HepG2 (cell line): Measurements from ENCODE around the gene TBC1D22A. TPM values are rescaled to one million over a fixed set of nuclear protein-coding genes. Genes with fewer than 3 reads are reported as not detected.

Experiments
- ATAC-seq: fragments of 200-7000 bp; cut with Tn5 transposase; 3 replicates; pipeline ENCODE4 v1.9.1; 2020; ENCODE audit warnings: mild to moderate bottlenecking, moderate library complexity
- BruUV-seq: library from RNA; stranded (reverse); fragments of 400-500 nt; replicated peaks from 2 replicates; lab custom pipeline; 2021; lab: Mats Ljungman, UMichigan
- CTCF ChIA-PET: fragments of 300-600 bp; formaldehyde crosslinking; extraction: SDS; loops from one replicate; lab custom pipeline; 2021; ENCODE audit warnings: low total read pairs, inconsistent platforms, low intra/inter-chr PET ratio; lab: Yijun Ruan, JAX
- POLR2A ChIA-PET: fragments of 350-600 bp; sonication (Branson Sonifier 250); formaldehyde crosslinking; loops from one replicate; lab custom pipeline; 2020; ENCODE audit warnings: antibody characterized with exemption, inconsistent platforms; lab: Yijun Ruan, JAX
- DNase-seq: peaks from one replicate; pipeline ENCODE4 v3.0.0-alpha.2; 2015; ENCODE audit warnings: low spot score
- FAIRE-seq: peaks from 3 replicates; lab custom pipeline; 2011; peaks lifted over from hg19 to GRCh38; lab: Jason Lieb, UNC
- H2AFZ ChIP-seq: one replicate; pipeline ENCODE4 v1.6.1; 2011; ENCODE audit warnings: low read length, inconsistent platforms
- H3K27ac ChIP-seq: fragments of 300-600 bp; 3 replicates; pipeline ENCODE4 v1.8.0; 2011; ENCODE audit warnings: mixed run types, mild to moderate bottlenecking, mixed read lengths, low read length, inconsistent platforms; ENCODE audit not compliant: insufficient read depth; ENCODE audit errors: extremely low read length
- H3K27me3 ChIP-seq, 2 experiments: fragments of 200-600 bp in 1 of 2; 2 replicates in 1 of 2; 3 replicates in 1 of 2; pipeline versions ENCODE4 v1.6.0 to v1.8.0; 2011; ENCODE audit warnings: low read length in 2 of 2, mild to moderate bottlenecking in 2 of 2, moderate library complexity in 2 of 2, inconsistent platforms in 1 of 2; ENCODE audit not compliant: insufficient read depth in 2 of 2, control insufficient read depth in 1 of 2
- H3K36me3 ChIP-seq, 2 experiments: fragments of 200-600 bp in 1 of 2; replicated peaks in 1 of 2; 2 replicates in 1 of 2; 3 replicates in 1 of 2; pipeline versions ENCODE4 v1.5.1 to v1.8.0; 2011; ENCODE audit warnings: low read length in 2 of 2, inconsistent platforms in 1 of 2; ENCODE audit not compliant: insufficient read depth in 2 of 2, control insufficient read depth in 1 of 2
- H3K4me1 ChIP-seq: 2 replicates; pipeline ENCODE4 v1.5.1; 2012; ENCODE audit warnings: low read length, inconsistent platforms; ENCODE audit not compliant: insufficient read depth
- H3K4me2 ChIP-seq: 2 replicates; pipeline ENCODE4 v1.6.0; 2011; ENCODE audit warnings: low read depth, low read length, inconsistent platforms
- H3K4me3 ChIP-seq, 3 experiments: fragments of 200-600 bp in 1 of 3; sonication (generic), shearing (Covaris generic) in 1 of 3; replicated peaks in 1 of 3; 2 replicates each; pipeline ENCODE4 v1.5.1; 2011 to 2016; ENCODE audit warnings: low read length in 3 of 3, inconsistent platforms in 2 of 3, low read depth in 2 of 3, mild to moderate bottlenecking in 2 of 3, control low read depth in 1 of 3, mixed read lengths in 1 of 3; ENCODE audit not compliant: insufficient read depth in 1 of 3
- H3K79me2 ChIP-seq: one replicate; pipeline ENCODE4 v1.6.1; 2011; ENCODE audit warnings: low read length, inconsistent platforms; ENCODE audit not compliant: insufficient read depth
- H3K9ac ChIP-seq: 2 replicates; pipeline ENCODE4 v1.6.0; 2011; ENCODE audit warnings: mild to moderate bottlenecking, low read depth, low read length, inconsistent platforms; ENCODE audit not compliant: insufficient read depth
- H3K9me3 ChIP-seq: 2 replicates; pipeline ENCODE4 v1.5.1; 2012; ENCODE audit warnings: mild to moderate bottlenecking, low read length
- H4K20me1 ChIP-seq: 2 replicates; pipeline ENCODE4 v1.6.0; 2011; ENCODE audit warnings: inconsistent platforms, mild to moderate bottlenecking, low read length, moderate library complexity; ENCODE audit not compliant: insufficient read depth
- CBFB ChIP-seq: sonication (generic); formaldehyde crosslinking; IDR thresholded peaks from 2 replicates; pipeline ENCODE4 v1.4.0; 2020; ENCODE audit warnings: missing genetic modification reagents
- EED ChIP-seq: sonication (generic); formaldehyde crosslinking; IDR thresholded peaks from 2 replicates; pipeline ENCODE4 v1.5.0; 2020; ENCODE audit warnings: mild to moderate bottlenecking, missing genetic modification reagents
- HDAC2 ChIP-seq: sonication (generic); formaldehyde crosslinking; IDR thresholded peaks from 2 replicates; pipeline ENCODE4 v1.4.0; 2020; ENCODE audit warnings: missing genetic modification reagents
- MAFK ChIP-seq, 2 experiments: IDR thresholded peaks in 1 of 2; conservative IDR thresholded peaks in 1 of 2; 2 replicates each; pipeline ENCODE4 v1.6.1; 2011; ENCODE audit warnings: improper control_type of control experiment in 2 of 2, low read length in 2 of 2
- MTERF4 ChIP-seq: sonication (generic); formaldehyde crosslinking; IDR thresholded peaks from 2 replicates; pipeline ENCODE4 v1.8.0; 2023; ENCODE audit warnings: mild to moderate bottlenecking, missing genetic modification reagents
- PHF21A ChIP-seq: sonication (generic); formaldehyde crosslinking; IDR thresholded peaks from 2 replicates; pipeline ENCODE4 v1.5.0; 2020; ENCODE audit warnings: mild to moderate bottlenecking, missing genetic modification reagents
- SP140L ChIP-seq: sonication (generic); formaldehyde crosslinking; IDR thresholded peaks from 2 replicates; pipeline ENCODE4 v1.4.0; 2020; ENCODE audit warnings: missing genetic modification reagents, borderline replicate concordance
- TFDP2 ChIP-seq: sonication (generic); formaldehyde crosslinking; IDR thresholded peaks from 2 replicates; pipeline ENCODE4 v1.4.0; 2020; ENCODE audit warnings: missing genetic modification reagents
- XBP1 ChIP-seq: sonication (generic); formaldehyde crosslinking; IDR thresholded peaks from 2 replicates; pipeline ENCODE4 v1.5.0; 2020; ENCODE audit warnings: missing genetic modification reagents
- ZBTB34 ChIP-seq: sonication (generic); formaldehyde crosslinking; IDR thresholded peaks from 2 replicates; pipeline ENCODE4 v1.8.0; 2022; ENCODE audit warnings: mild to moderate bottlenecking, missing genetic modification reagents
- ZBTB49 ChIP-seq: sonication (generic); formaldehyde crosslinking; IDR thresholded peaks from 2 replicates; pipeline ENCODE4 v1.4.0; 2020; ENCODE audit warnings: missing genetic modification reagents, borderline replicate concordance
- ZMYM4 ChIP-seq: sonication (generic); formaldehyde crosslinking; IDR thresholded peaks from 2 replicates; pipeline ENCODE4 v1.8.1; 2023; ENCODE audit warnings: mild to moderate bottlenecking, missing genetic modification reagents
- ZNF333 ChIP-seq: sonication (generic); formaldehyde crosslinking; IDR thresholded peaks from 2 replicates; pipeline ENCODE4 v1.4.0; 2020; ENCODE audit warnings: mild to moderate bottlenecking, missing genetic modification reagents, borderline replicate concordance
- ZNF547 ChIP-seq: sonication (generic); formaldehyde crosslinking; IDR thresholded peaks from 2 replicates; pipeline ENCODE4 v1.5.1; 2020; ENCODE audit warnings: mild to moderate bottlenecking, missing genetic modification reagents
- ZNF563 ChIP-seq: sonication (generic); formaldehyde crosslinking; IDR thresholded peaks from 2 replicates; pipeline ENCODE4 v1.8.0; 2022; ENCODE audit warnings: mild to moderate bottlenecking, moderate library complexity, missing genetic modification reagents
- ZNF614 ChIP-seq: IDR thresholded peaks from 2 replicates; pipeline ENCODE4 v1.6.1; 2018; ENCODE audit warnings: missing biosample characterization, missing genetic modification reagents, inconsistent platforms, borderline replicate concordance
- ZSCAN29 ChIP-seq: sonication (generic); formaldehyde crosslinking; conservative IDR thresholded peaks from 2 replicates; pipeline ENCODE4 v1.4.0; 2020; ENCODE audit warnings: mild to moderate bottlenecking, missing genetic modification reagents
- WGBS: methylation state at CpG from one replicate; pipeline ENCODE4 v1.1.6; 2017; ENCODE audit warnings: low lambda C conversion rate; 5-methylcytosine and 5-hydroxymethylcytosine counted together
- in situ Hi-C: cut with HindIII; loops from 2 replicates; pipeline ENCODE4 v1.10.0; 2017; ENCODE audit warnings: low pct_unique_long_range_greater_than_20kb; ENCODE audit not compliant: extremely low pct_ligation_motif_present
- intact Hi-C: fragments of 100-400 bp; cut with micrococcal nuclease; formaldehyde crosslinking; loops from one replicate; pipeline ENCODE4 v1.10.0; 2022; ENCODE audit not compliant: unreplicated experiment
- polyA plus RNA-seq, 8 experiments: library from polyadenylated mRNA; depleted of rRNA in 3 of 8; stranded (reverse) in 7 of 8; unstranded in 1 of 8; fragments of >200 nt; fragmentation: Illumina TruSeq in 4 of 8; extraction: Trizol in 4 of 8; gene quantifications; 2 replicates each; pipeline versions ENCODE4 v1.2.1 to v1.2.3, GENCODE V29; 2011 to 2016; ENCODE audit warnings: low read depth in 4 of 8, missing spikeins in 1 of 8, mixed read lengths in 1 of 8; ENCODE audit not compliant: insufficient read depth in 1 of 8
- total RNA-seq, 5 experiments: library from RNA; depleted of rRNA; stranded (reverse); fragments of >200 nt; fragmentation: Illumina TruSeq; extraction: Trizol; gene quantifications; 2 replicates each; pipeline ENCODE4 v1.2.3, GENCODE V29; 2016; ENCODE audit warnings: low read depth in 1 of 5

The TBC1D22A gene
- total and polyA plus RNA-seq, 2 of the 13 experiments (the other 11 are each of a cell fraction or from before 2014, with no cell fraction given): 17.3 to 18.0 TPM

- TF ChIP-seq TFDP2 (no peak), ZNF614 (CRISPR knock-in tag) (no peak), ZBTB49 (no peak)
- TF ChIP-seq, all 625 proteins: peak for 0
Measured at GRCh38 chr22:47050401-47051051, 288.1 kb downstream of the TBC1D22A start (continued).

- in situ Hi-C loops: no loop called here
- no peak overlapping the region for H2AFZ ChIP-seq
- no peaks in the 10 kb centered on the region for H3K79me2 ChIP-seq
- H3K4me2 ChIP-seq: no peak overlapping the region
- peaks cover 6 to 9% of the 10 kb centered on the region in 2 experiments; a peak in 3 of 5 replicates for H3K36me3 ChIP-seq
- no TSS peak for BruUV-seq
- WGBS: 90% methylated on average over 20 of the region's 20 CpGs
- CTCF ChIA-PET: no interaction called here
- ATAC-seq (no peak), FAIRE-seq (no peak), DNase-seq (no peak)
- H3K9me3 ChIP-seq: no peaks in the 10 kb centered on the region
- no peak overlapping the region for H3K27ac ChIP-seq
- intact Hi-C loops: no loop called here
- H4K20me1 ChIP-seq: no peaks in the 10 kb centered on the region
- H3K4me3 ChIP-seq: no peak overlapping the region
- no peaks in the 10 kb centered on the region for H3K27me3 ChIP-seq
- H3K9ac ChIP-seq: no peak overlapping the region
- POLR2A ChIA-PET: no interaction called here
- H3K4me1 ChIP-seq: peaks cover 24% of the 10 kb centered on the region
- TF ChIP-seq ZSCAN29 (CRISPR knock-in tag): no peak
- no peak for TF ChIP-seq ZNF563
- no peak for TF ChIP-seq MTERF4
- TF ChIP-seq MAFK (conservative IDR thresholded peaks at IDR 0.05 in 1 of 2, IDR thresholded peaks at IDR 0.05 in 1 of 2; ENCODE audit: low read length in 2 of 2): no peak
- no peak for TF ChIP-seq ZNF547 (CRISPR knock-in tag)
- no peak for TF ChIP-seq CBFB (CRISPR knock-in tag)
- no peak for TF ChIP-seq SP140L (CRISPR knock-in tag)
- no peak for TF ChIP-seq ZMYM4 (CRISPR knock-in tag)
- no peak for TF ChIP-seq PHF21A (CRISPR knock-in tag)
- no peak for TF ChIP-seq HDAC2 (CRISPR knock-in tag)
- TF ChIP-seq ZBTB34: no peak
- TF ChIP-seq ZNF333 (CRISPR knock-in tag): no peak
- TF ChIP-seq EED (CRISPR knock-in tag): no peak
- no peak for TF ChIP-seq XBP1 (CRISPR knock-in tag)
Measured at GRCh38 chr22:47051441-47052071, 289.1 kb downstream of the TBC1D22A start.
